DND-41 (cell line): ENCODE data around the gene TEX9.

ENCODE experiments used
- ATAC-seq: fragments of 200-7000 bp; cut with Tn5 transposase; 3 replicates; pipeline ENCODE4 v1.9.1; 2021; ENCODE audit warnings: low read depth; ENCODE audit not compliant: insufficient read depth
- DNase-seq: peaks from one replicate; pipeline ENCODE4 v3.0.0-alpha.2; 2020
- H2AFZ ChIP-seq: 2 replicates; pipeline ENCODE4 v1.6.0; 2012; ENCODE audit warnings: low read depth, low read length
- H3K27ac ChIP-seq: 2 replicates; pipeline ENCODE4 v1.5.1; 2012; ENCODE audit warnings: low read length, inconsistent platforms
- H3K27me3 ChIP-seq: fragments of 200-600 bp; sonication (generic); 2 replicates; pipeline ENCODE4 v1.6.0; 2012; ENCODE audit warnings: low read length, mild to moderate bottlenecking, inconsistent platforms; ENCODE audit not compliant: insufficient read depth, poor library complexity
- H3K36me3 ChIP-seq: 2 replicates; pipeline ENCODE4 v1.5.1; 2012; ENCODE audit warnings: low read length, inconsistent platforms; ENCODE audit not compliant: insufficient read depth
- H3K4me1 ChIP-seq: 2 replicates; pipeline ENCODE4 v1.5.1; 2012; ENCODE audit warnings: mild to moderate bottlenecking, low read length; ENCODE audit not compliant: insufficient read depth
- H3K4me2 ChIP-seq: 2 replicates; pipeline ENCODE4 v1.6.0; 2012; ENCODE audit warnings: mild to moderate bottlenecking, moderate library complexity, low read length, inconsistent platforms; ENCODE audit not compliant: insufficient read depth
- H3K4me3 ChIP-seq, 2 experiments: fragments of 200-600 bp in 1 of 2; shearing (Covaris generic) in 1 of 2; 2 replicates each; pipeline ENCODE4 v1.5.1; 2012 to 2016; ENCODE audit warnings: inconsistent platforms in 2 of 2, low read length in 2 of 2, mild to moderate bottlenecking in 2 of 2, low read depth in 1 of 2, moderate library complexity in 1 of 2
- H3K79me2 ChIP-seq: 2 replicates; pipeline ENCODE4 v1.6.0; 2012; ENCODE audit warnings: low read length, inconsistent platforms; ENCODE audit not compliant: insufficient read depth
- H3K9ac ChIP-seq: 2 replicates; pipeline ENCODE4 v1.6.0; 2012; ENCODE audit warnings: low read depth, mild to moderate bottlenecking, inconsistent platforms, low read length, moderate library complexity
- H3K9me3 ChIP-seq: 2 replicates; pipeline ENCODE4 v1.5.1; 2012; ENCODE audit warnings: low read length, moderate library complexity, mild to moderate bottlenecking, inconsistent platforms; ENCODE audit not compliant: insufficient read depth, severe bottlenecking
- H4K20me1 ChIP-seq: 2 replicates; pipeline ENCODE4 v1.6.0; 2012; ENCODE audit warnings: low read length; ENCODE audit not compliant: insufficient read depth
- EZH2 ChIP-seq: IDR thresholded peaks from 3 replicates; pipeline ENCODE4 v1.6.1; 2012; ENCODE audit warnings: borderline replicate concordance, low read depth, mild to moderate bottlenecking, moderate library complexity, low read length, inconsistent platforms; ENCODE audit not compliant: severe bottlenecking
- TF ChIP-seq, protein P1 (sequence below): IDR thresholded peaks from 2 replicates; pipeline ENCODE4 v1.5.1; 2012; ENCODE audit warnings: borderline replicate concordance, low read length, moderate library complexity, mild to moderate bottlenecking; ENCODE audit not compliant: poor library complexity, severe bottlenecking; ENCODE audit errors: extremely low read depth

The TEX9 gene

DNA sequence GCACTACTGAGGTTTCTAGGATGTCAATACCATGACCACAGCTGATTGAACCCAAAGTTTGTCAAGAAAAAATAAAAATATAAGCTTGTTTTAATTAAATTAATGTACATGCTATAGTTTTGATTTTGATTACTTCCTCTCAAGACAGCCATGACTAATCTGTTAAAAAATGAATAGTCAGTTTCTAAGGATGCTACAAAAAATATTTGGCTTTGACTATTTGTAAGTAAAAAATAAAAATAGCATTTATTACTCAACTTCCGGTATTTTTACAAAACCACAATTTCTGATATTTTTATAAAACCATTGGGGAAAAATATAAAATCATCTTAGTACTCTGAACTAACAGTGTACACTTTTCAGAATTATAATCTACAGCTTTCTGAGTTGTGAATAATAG is 12.1 kb upstream of the TEX9 start:
- no peak overlapping the region for H3K4me2 ChIP-seq
- no peak overlapping the region for H3K9ac ChIP-seq
- H4K20me1 ChIP-seq = no peaks in the 10 kb centered on the region
- H3K9me3 ChIP-seq = no peaks in the 10 kb centered on the region
- H2AFZ ChIP-seq = no peak overlapping the region
- TF ChIP-seq, protein P1, sequence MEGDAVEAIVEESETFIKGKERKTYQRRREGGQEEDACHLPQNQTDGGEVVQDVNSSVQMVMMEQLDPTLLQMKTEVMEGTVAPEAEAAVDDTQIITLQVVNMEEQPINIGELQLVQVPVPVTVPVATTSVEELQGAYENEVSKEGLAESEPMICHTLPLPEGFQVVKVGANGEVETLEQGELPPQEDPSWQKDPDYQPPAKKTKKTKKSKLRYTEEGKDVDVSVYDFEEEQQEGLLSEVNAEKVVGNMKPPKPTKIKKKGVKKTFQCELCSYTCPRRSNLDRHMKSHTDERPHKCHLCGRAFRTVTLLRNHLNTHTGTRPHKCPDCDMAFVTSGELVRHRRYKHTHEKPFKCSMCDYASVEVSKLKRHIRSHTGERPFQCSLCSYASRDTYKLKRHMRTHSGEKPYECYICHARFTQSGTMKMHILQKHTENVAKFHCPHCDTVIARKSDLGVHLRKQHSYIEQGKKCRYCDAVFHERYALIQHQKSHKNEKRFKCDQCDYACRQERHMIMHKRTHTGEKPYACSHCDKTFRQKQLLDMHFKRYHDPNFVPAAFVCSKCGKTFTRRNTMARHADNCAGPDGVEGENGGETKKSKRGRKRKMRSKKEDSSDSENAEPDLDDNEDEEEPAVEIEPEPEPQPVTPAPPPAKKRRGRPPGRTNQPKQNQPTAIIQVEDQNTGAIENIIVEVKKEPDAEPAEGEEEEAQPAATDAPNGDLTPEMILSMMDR = no peak
- TF ChIP-seq EZH2 = no peak
- H3K27me3 ChIP-seq = no peaks in the 10 kb centered on the region
- H3K27ac ChIP-seq = no peak overlapping the region
- no peaks in the 10 kb centered on the region for H3K4me1 ChIP-seq
- H3K4me3 ChIP-seq = no peak overlapping the region
- no peaks in the 10 kb centered on the region for H3K36me3 ChIP-seq
- DNase-seq (no peak), ATAC-seq (no peak)
- no peaks in the 10 kb centered on the region for H3K79me2 ChIP-seq

DNA sequence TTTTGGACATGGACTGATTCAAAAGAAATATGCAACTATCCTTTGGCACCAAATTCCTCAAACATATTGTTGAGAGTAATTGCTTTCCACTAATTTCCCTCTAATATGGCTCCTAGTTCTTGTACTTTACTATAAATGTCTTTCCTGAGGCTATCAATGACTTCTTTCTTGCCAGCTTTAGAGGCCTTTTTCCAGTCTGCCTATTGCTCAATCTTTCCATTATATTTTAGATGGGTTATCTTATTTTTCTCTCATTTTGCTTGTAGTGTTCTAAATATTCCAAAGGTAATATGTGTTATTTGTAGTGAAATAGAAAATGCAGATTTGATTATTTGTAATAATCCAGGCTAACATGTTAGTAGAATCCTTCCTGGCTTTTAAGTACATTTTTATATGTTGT is 11.5 kb upstream of the TEX9 start:
- Histone ChIP-seq H3K4me3 (no peak overlapping the region), H4K20me1 (no peaks in the 10 kb centered on the region), H3K27me3 (no peaks in the 10 kb centered on the region), H3K4me1 (no peaks in the 10 kb centered on the region), H3K9me3 (no peaks in the 10 kb centered on the region), H3K79me2 (no peaks in the 10 kb centered on the region), H3K9ac (no peak overlapping the region), H2AFZ (no peak overlapping the region), H3K27ac (no peak overlapping the region), H3K36me3 (no peaks in the 10 kb centered on the region), H3K4me2 (no peak overlapping the region)
- no peak for DNase-seq
- TF ChIP-seq, protein P1 = no peak
- no peak for ATAC-seq

DNA sequence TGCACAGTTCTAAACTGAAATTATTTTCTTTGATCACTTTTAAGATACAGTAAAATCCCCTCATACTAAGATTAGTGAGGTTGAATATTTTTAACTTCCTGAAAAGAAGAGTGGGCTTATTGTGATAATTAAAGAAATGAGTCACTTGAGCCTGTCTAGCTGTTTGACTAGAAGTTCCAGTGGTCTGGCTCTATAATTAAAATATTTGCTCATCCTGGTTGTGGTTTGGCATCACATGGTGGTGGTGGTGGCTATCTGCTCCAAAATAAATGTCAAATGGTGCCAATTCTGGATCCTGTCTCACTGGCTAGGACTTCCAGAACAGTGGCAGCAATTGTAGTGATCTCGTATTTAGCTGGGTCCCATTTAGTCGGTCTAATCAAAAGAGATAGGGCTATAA is 8.6 kb upstream of the TEX9 start:
- no peaks in the 10 kb centered on the region for H3K79me2 ChIP-seq
- TF ChIP-seq EZH2 = no peak
- TF ChIP-seq, protein P1 = no peak
- H3K4me1 ChIP-seq = no peaks in the 10 kb centered on the region
- DNase-seq (no peak), ATAC-seq (no peak)
- H3K27me3 ChIP-seq = no peaks in the 10 kb centered on the region
- H3K36me3 ChIP-seq = no peaks in the 10 kb centered on the region
- no peak overlapping the region for H2AFZ ChIP-seq
- no peak overlapping the region for H3K9ac ChIP-seq
- H3K27ac ChIP-seq = no peak overlapping the region
- no peaks in the 10 kb centered on the region for H3K9me3 ChIP-seq
- no peak overlapping the region for H3K4me2 ChIP-seq
- H4K20me1 ChIP-seq = no peaks in the 10 kb centered on the region
- H3K4me3 ChIP-seq = no peak overlapping the region

DNA sequence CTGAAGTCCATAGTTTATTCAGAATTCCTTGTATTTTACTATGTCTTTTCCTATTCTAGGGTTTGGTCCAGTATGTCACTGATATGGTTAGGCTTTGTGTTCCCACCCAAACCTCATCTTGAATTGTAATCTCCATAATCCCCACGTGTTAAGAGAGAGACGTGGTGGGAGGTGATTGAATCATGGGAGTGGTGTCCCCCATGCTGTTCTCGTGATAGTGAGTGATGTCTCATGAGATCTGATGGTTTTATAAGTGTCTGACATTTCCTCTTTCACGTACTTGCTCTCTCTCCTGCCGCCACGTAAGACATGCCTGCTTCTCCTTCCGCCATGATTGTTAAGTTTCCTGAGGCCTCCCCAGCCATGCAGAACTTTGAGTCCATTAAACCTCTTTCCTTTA is 6.6 kb upstream of the TEX9 start:
- H3K27me3 ChIP-seq = no peaks in the 10 kb centered on the region
- no peak overlapping the region for H3K9ac ChIP-seq
- H2AFZ ChIP-seq = no peak overlapping the region
- no peaks in the 10 kb centered on the region for H3K9me3 ChIP-seq
- DNase-seq = no peak
- no peaks in the 10 kb centered on the region for H3K4me1 ChIP-seq
- no peaks in the 10 kb centered on the region for H3K79me2 ChIP-seq
- no peak overlapping the region for H3K4me3 ChIP-seq
- no peaks in the 10 kb centered on the region for H3K36me3 ChIP-seq
- H4K20me1 ChIP-seq = no peaks in the 10 kb centered on the region
- no peak for ATAC-seq
- H3K4me2 ChIP-seq = no peak overlapping the region
- TF ChIP-seq EZH2 = no peak
- TF ChIP-seq, protein P1 = no peak
- H3K27ac ChIP-seq = no peak overlapping the region
